Measurements from ENCODE around the gene NUP93. TPM values are rescaled to one million over a fixed set of nuclear protein-coding genes. Genes with fewer than 3 reads are reported as not detected.

Gene NUP93
- 10 to 100 TPM; 14.1 to 32.1 (median 22.3) TPM for polyA plus RNA-seq
- long read RNA-seq, donor 1: 0 reads
- long read RNA-seq, donor 2: 0 reads
- long read RNA-seq, donor 3, partial matches to known transcripts: 0 of 4 reads
- long read RNA-seq, donor 3, other reads (novel, unspliced or antisense): 0 of 4 reads
- long read RNA-seq, donor 4: 0 reads
- long read RNA-seq, donor 5, full-length matches to known transcripts: 1 of 1 reads
- long read RNA-seq, donor 5, partial matches to known transcripts: 0 of 1 reads
- long read RNA-seq, donor 5, other reads (novel, unspliced or antisense): 0 of 1 reads
- long read RNA-seq, donor 6, partial matches to known transcripts: 0 of 2 reads
- long read RNA-seq, donor 6, other reads (novel, unspliced or antisense): 0 of 2 reads
- long read RNA-seq, donor 7, transcript NUP93-201 (22 exons, 2,741 nt): major isoform, 8 of 21 reads
- long read RNA-seq, donor 7, partial matches to known transcripts: 10 of 21 reads
- long read RNA-seq, donor 7, other reads (novel, unspliced or antisense): 0 of 21 reads
- long read RNA-seq, donor 8: 0 reads
- long read RNA-seq, donor 9: 0 reads
- long read RNA-seq, donor 10, partial matches to known transcripts: 8 of 12 reads
- long read RNA-seq, donor 10, other reads (novel, unspliced or antisense): 0 of 12 reads

GRCh38 chr16:56729735-56730662 is at the start of gene NUP93:
Gene NUP93, plus strand, starts transcription at chr16:56730129. Its CDS starts 18,119 bp downstream, at chr16:56748248.
- H3K36me3 ChIP-seq (ENCODE audit: control insufficient read depth in 3 of 3, insufficient read depth in 2 of 3, low read depth in 1 of 3, low read length in 3 of 3): no peaks in the 10 kb centered on the region
- no peak for FAIRE-seq
- no peaks in the 10 kb centered on the region for H3K9me3 ChIP-seq (ENCODE audit: control insufficient read depth in 2 of 2, insufficient read depth in 1 of 2, low read depth in 1 of 2, low read length in 1 of 2)
- peaks cover 0 to 8% (median 4%) of the 10 kb centered on the region in 3 donors for H3K4me1 ChIP-seq (ENCODE audit: control insufficient read depth in 3 of 3, insufficient read depth in 2 of 3, low read depth in 1 of 3, low read length in 2 of 3)
- no peaks in the 10 kb centered on the region for H3K27me3 ChIP-seq (ENCODE audit: control insufficient read depth in 3 of 3, insufficient read depth in 3 of 3, low read length in 3 of 3)
- peak; percentile 96 to 97 for DNase-seq
- peak within 1 kb of the TSS; percentile 78 to 87 (median 83) for H3K27ac ChIP-seq (ENCODE audit: low read depth in 1 of 3, low read length in 2 of 3)
- H3K4me3 ChIP-seq (ENCODE audit: low read depth in 1 of 3, low read length in 3 of 3): peak within 1 kb of the TSS; percentile 59 to 87 (median 61)
- 1% methylated on average over 55 to 70 of the region's 70 CpGs for WGBS, 3 donors

DNA sequence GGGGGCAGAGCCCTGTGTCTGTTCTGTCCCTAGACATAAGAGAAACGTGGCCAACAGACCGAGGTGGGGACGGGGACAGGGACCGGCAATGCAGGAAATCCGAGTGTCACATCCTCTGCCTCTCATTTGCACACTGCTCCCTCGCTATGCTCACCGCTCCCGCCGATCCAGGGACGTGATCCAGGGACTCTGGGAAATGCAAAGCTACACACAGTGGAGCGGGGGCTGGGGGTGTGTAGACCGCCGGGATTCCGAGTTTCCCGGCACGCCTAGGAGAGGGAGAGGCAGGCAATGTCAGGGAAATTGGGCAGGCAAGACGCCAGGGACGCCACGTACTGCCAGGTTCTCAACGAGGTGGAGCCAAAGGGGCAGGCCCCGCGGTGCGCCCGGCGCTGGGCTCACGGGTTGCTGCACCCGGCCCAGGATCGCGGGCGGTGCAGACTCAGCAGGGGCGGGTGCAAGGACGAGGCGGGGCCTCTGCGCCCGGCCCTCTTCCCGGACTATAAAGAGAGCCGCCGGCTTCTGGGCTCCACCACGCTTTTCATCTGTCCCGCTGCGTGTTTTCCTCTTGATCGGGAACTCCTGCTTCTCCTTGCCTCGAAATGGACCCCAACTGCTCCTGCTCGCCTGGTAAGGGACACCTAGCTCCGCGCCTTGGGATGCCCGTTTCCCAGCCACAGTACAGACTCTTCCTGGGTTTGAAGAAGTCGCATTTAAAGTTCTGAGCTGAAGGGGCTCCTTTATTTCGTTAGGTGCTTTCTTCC is 47.8 kb upstream of the NUP93 start, which contains the start of gene MT1X:
Gene MT1X (plus strand): TSS at position 532 of the 764 bp plus-strand sequence. CDS start 71 bp downstream, at position 603.
- WGBS, 3 donors: 0 to 1% (median 0%) methylated on average over 49 of the region's 49 CpGs
- Histone ChIP-seq H3K36me3 (ENCODE audit: control insufficient read depth in 3 of 3, insufficient read depth in 2 of 3, low read depth in 1 of 3, low read length in 3 of 3) (peaks cover 0 to 11% (median 0%) of the 10 kb centered on the region in 3 donors), H3K27me3 (ENCODE audit: control insufficient read depth in 3 of 3, insufficient read depth in 3 of 3, low read length in 3 of 3) (no peaks in the 10 kb centered on the region), H3K4me1 (ENCODE audit: control insufficient read depth in 3 of 3, insufficient read depth in 2 of 3, low read depth in 1 of 3, low read length in 2 of 3) (peaks cover 0 to 15% (median 4%) of the 10 kb centered on the region in 3 donors), H3K27ac (ENCODE audit: low read depth in 1 of 3, low read length in 2 of 3) (peak within 1 kb of the TSS; percentile 59 to 79 (median 74)), H3K9me3 (ENCODE audit: control insufficient read depth in 2 of 2, insufficient read depth in 1 of 2, low read depth in 1 of 2, low read length in 1 of 2) (peaks cover 0 to 11% of the 10 kb centered on the region in 2 donors), H3K4me3 (ENCODE audit: low read depth in 1 of 3, low read length in 3 of 3) (peak within 1 kb of the TSS; percentile 8 to 70 (median 59))
- peak; percentile 95 to 97 for DNase-seq
- no peak for FAIRE-seq

DNA sequence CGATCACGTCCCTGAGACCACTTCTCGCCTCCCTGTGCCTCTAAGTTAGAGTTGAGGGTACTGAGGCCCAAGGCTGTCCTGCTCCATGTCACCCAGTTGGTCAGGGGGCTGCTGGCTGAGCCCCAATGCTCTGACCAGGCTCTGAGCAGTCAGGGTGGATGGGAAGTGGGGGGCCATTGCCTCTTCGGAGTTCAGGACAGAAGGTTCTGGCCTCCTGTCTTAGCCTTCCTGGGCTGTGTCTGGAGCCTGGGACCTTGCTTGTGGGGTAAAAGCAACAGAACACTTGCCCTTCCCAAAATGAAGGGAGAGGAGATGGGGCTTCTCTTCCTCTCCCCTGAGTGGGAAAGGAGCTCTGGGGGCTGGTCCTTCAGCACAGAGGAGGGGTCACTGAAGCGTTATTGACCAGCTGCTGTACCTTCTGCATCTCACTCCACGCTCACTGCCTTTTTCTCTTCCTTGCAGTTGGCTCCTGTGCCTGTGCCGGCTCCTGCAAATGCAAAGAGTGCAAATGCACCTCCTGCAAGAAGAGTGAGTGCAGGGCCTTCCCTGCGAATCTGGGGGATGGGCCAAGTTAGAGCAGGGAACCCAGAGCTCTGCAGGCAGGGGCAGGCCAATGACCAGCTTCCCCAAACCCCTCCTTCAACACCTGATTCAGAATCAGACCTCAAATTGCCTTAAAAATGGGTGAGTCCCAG is 47.1 kb upstream of the NUP93 start:
- Histone ChIP-seq H3K27ac (ENCODE audit: low read depth in 1 of 3, low read length in 2 of 3) (peak overlapping the region in 2 of 3 donors; percentile 59 to 74), H3K9me3 (ENCODE audit: control insufficient read depth in 2 of 2, insufficient read depth in 1 of 2, low read depth in 1 of 2, low read length in 1 of 2) (peaks cover 0 to 12% of the 10 kb centered on the region in 2 donors), H3K27me3 (ENCODE audit: control insufficient read depth in 3 of 3, insufficient read depth in 3 of 3, low read length in 3 of 3) (no peaks in the 10 kb centered on the region), H3K4me1 (ENCODE audit: control insufficient read depth in 3 of 3, insufficient read depth in 2 of 3, low read depth in 1 of 3, low read length in 2 of 3) (peaks cover 0 to 15% (median 4%) of the 10 kb centered on the region in 3 donors), H3K36me3 (ENCODE audit: control insufficient read depth in 3 of 3, insufficient read depth in 2 of 3, low read depth in 1 of 3, low read length in 3 of 3) (peaks cover 0 to 11% (median 0%) of the 10 kb centered on the region in 3 donors), H3K4me3 (ENCODE audit: low read depth in 1 of 3, low read length in 3 of 3) (peak overlapping the region in 2 of 3 donors; percentile 59 to 70)
- WGBS, 3 donors: 3 to 30% (median 9%) methylated on average over 8 of the region's 8 CpGs
- FAIRE-seq (no peak), DNase-seq (no peak)

GRCh38 chr16:56683424-56684172 is 46.3 kb upstream of the NUP93 start:
- Histone ChIP-seq H3K27ac (ENCODE audit: low read depth in 1 of 3, low read length in 2 of 3) (peak overlapping the region in 1 of 3 donors; percentile 8), H3K4me3 (ENCODE audit: low read depth in 1 of 3, low read length in 3 of 3) (peak overlapping the region in 1 of 3 donors; percentile 70), H3K36me3 (ENCODE audit: control insufficient read depth in 3 of 3, insufficient read depth in 2 of 3, low read depth in 1 of 3, low read length in 3 of 3) (peaks cover 0 to 11% (median 0%) of the 10 kb centered on the region in 3 donors), H3K4me1 (ENCODE audit: control insufficient read depth in 3 of 3, insufficient read depth in 2 of 3, low read depth in 1 of 3, low read length in 2 of 3) (peaks cover 0 to 15% (median 4%) of the 10 kb centered on the region in 3 donors), H3K9me3 (ENCODE audit: control insufficient read depth in 2 of 2, insufficient read depth in 1 of 2, low read depth in 1 of 2, low read length in 1 of 2) (peaks cover 0 to 12% of the 10 kb centered on the region in 2 donors), H3K27me3 (ENCODE audit: control insufficient read depth in 3 of 3, insufficient read depth in 3 of 3, low read length in 3 of 3) (no peaks in the 10 kb centered on the region)
- 31 to 67% (median 56%) methylated on average over 5 of the region's 5 CpGs for WGBS, 3 donors
- DNase-seq (no peak), FAIRE-seq (no peak)

DNA sequence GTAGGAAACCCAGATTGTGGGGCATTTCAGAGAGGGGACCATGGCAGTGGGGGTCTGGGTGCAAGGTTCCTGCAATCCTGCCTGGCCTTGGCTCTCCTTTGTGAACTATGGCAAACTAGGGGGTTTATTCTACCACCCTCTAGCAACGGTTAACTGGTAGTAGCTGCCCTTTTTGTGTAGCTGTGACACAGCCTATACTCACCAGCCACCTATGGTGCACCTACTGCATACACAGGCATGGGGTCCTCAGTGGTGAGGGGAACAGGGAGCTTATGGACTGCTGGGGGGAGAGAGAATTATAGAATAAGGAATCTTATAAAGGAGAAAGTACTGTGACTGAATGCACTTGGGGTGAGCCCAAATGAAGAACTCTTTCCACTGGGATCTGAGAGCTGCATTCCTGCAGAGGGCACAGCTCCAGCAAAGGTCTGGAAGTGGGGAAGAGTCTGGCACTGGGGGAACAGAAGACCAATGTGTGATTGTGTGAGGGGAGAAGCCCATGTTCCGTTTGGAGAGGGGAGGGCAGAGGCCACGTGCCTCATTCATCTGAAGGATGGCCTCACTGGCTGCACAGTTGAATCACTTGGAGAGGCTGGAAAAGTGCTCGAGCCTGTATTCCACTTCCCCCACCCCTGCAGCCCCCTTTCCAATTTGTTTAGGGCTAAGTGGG is 45.5 kb upstream of the NUP93 start:
- Histone ChIP-seq H3K4me1 (ENCODE audit: control insufficient read depth in 3 of 3, insufficient read depth in 2 of 3, low read depth in 1 of 3, low read length in 2 of 3) (peaks cover 0 to 15% (median 4%) of the 10 kb centered on the region in 3 donors), H3K27ac (ENCODE audit: low read depth in 1 of 3, low read length in 2 of 3) (no peak overlapping the region), H3K36me3 (ENCODE audit: control insufficient read depth in 3 of 3, insufficient read depth in 2 of 3, low read depth in 1 of 3, low read length in 3 of 3) (peaks cover 0 to 11% (median 0%) of the 10 kb centered on the region in 3 donors), H3K9me3 (ENCODE audit: control insufficient read depth in 2 of 2, insufficient read depth in 1 of 2, low read depth in 1 of 2, low read length in 1 of 2) (peaks cover 0 to 12% of the 10 kb centered on the region in 2 donors), H3K4me3 (ENCODE audit: low read depth in 1 of 3, low read length in 3 of 3) (no peak overlapping the region), H3K27me3 (ENCODE audit: control insufficient read depth in 3 of 3, insufficient read depth in 3 of 3, low read length in 3 of 3) (no peaks in the 10 kb centered on the region)
- FAIRE-seq: no peak
- DNase-seq: no peak
- WGBS, 3 donors: 52 to 69% (median 54%) methylated on average over 4 of the region's 4 CpGs

DNA sequence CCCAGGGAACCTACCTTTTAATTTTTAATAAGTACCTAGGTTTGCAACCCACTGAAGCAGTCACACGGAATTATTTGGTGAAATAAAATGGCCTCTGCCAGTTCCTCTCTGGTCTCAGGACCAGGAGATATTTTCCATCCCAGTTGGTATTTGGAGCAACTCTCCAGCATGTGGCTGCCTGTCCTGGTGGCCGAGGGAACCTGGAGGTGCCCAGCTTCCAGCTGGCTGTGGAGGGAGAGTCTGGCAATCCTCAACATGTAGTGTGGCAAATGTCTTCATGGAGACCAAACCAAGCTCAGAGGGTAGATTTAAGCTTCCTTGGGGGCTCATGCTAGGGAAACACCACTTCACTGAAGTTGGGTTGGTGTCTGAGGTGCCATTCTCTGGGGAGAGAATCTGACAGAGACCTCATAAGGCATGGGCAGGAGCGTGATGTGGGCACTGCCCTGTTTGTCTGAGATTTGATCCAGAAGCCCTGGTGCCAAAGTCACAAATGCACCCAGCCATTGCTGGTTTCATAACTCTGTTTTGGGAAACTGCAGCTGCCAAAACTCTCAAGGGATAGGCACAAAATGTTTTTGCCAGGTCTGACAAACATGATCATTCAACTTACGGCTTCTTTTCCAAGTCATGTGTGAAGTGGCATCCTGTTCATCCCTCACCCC is 44.9 kb upstream of the NUP93 start:
- DNase-seq (no peak), FAIRE-seq (no peak)
- Histone ChIP-seq H3K27me3 (ENCODE audit: control insufficient read depth in 3 of 3, insufficient read depth in 3 of 3, low read length in 3 of 3) (no peaks in the 10 kb centered on the region), H3K9me3 (ENCODE audit: control insufficient read depth in 2 of 2, insufficient read depth in 1 of 2, low read depth in 1 of 2, low read length in 1 of 2) (peaks cover 0 to 12% of the 10 kb centered on the region in 2 donors), H3K4me3 (ENCODE audit: low read depth in 1 of 3, low read length in 3 of 3) (no peak overlapping the region), H3K4me1 (ENCODE audit: control insufficient read depth in 3 of 3, insufficient read depth in 2 of 3, low read depth in 1 of 3, low read length in 2 of 3) (peaks cover 0 to 15% (median 4%) of the 10 kb centered on the region in 3 donors), H3K27ac (ENCODE audit: low read depth in 1 of 3, low read length in 2 of 3) (no peak overlapping the region), H3K36me3 (ENCODE audit: control insufficient read depth in 3 of 3, insufficient read depth in 2 of 3, low read depth in 1 of 3, low read length in 3 of 3) (peaks cover 0 to 11% (median 0%) of the 10 kb centered on the region in 3 donors)
- WGBS, 3 donors: 90 to 94% (median 90%) methylated on average over 4 of the region's 4 CpGs
